Measurements from ENCODE around the gene NTSR1. TPM values are rescaled to one million over a fixed set of nuclear protein-coding genes. Genes with fewer than 3 reads are reported as not detected.

NTSR1 gene
- total and polyA plus RNA-seq, 2 of the 13 experiments (the other 11 are each of a cell fraction or from before 2014, with no cell fraction given): 0.09 to 0.12 TPM

DNA sequence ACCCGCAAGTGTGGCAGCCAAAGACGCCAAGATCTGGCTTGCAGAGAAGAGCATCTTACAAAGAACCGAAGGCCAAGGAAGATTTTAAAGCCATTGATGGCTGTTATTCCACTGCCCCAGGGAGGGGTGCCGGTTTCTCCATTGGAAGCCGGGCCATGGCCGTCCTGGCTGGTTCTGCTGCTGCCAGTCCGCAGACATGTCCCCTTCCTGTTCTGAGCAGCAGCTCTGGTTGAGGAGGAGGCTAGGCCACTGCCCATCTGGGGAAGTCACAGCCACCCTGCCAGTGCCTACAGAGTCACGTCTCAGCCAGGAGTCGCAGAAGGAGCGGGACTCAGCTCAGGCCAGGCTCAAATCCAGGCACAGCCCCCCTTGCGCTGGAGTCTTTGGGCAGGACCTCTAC is 45.0 kb downstream of the NTSR1 start:
- Histone ChIP-seq H3K36me3 (replicated peaks in 1 of 2; ENCODE audit: control insufficient read depth in 1 of 2, insufficient read depth in 2 of 2, low read length in 2 of 2) (no peaks in the 10 kb centered on the region), H3K4me3 (replicated peaks in 1 of 3; ENCODE audit: insufficient read depth in 1 of 3, low read depth in 2 of 3, low read length in 3 of 3) (no peak overlapping the region), H4K20me1 (ENCODE audit: insufficient read depth, low read length) (no peaks in the 10 kb centered on the region), H2AFZ (ENCODE audit: low read length) (no peak overlapping the region), H3K27me3 (ENCODE audit: control insufficient read depth in 1 of 2, insufficient read depth in 2 of 2, low read length in 2 of 2) (peaks cover 10 to 65% of the 10 kb centered on the region in 2 experiments), H3K79me2 (ENCODE audit: insufficient read depth, low read length) (no peaks in the 10 kb centered on the region), H3K9ac (ENCODE audit: insufficient read depth, low read depth, low read length) (no peak overlapping the region), H3K9me3 (ENCODE audit: low read length) (no peaks in the 10 kb centered on the region), H3K4me1 (ENCODE audit: insufficient read depth, low read length) (peaks cover 17% of the 10 kb centered on the region), H3K4me2 (ENCODE audit: low read depth, low read length) (no peak overlapping the region), H3K27ac (ENCODE audit: extremely low read length, insufficient read depth, low read length) (no peak overlapping the region)
- DNase-seq (ENCODE audit: low spot score) (no peak), ATAC-seq (no peak; the same call in 2 of the 3 replicates), FAIRE-seq (no peak)
- intact Hi-C loops (cut with micrococcal nuclease; ENCODE audit: unreplicated experiment): no loop called here
- CTCF ChIA-PET (ENCODE audit: low intra/inter-chr PET ratio, low total read pairs): no interaction called here
- POLR2A ChIA-PET: no interaction called here
- TF ChIP-seq ZNF333 (CRISPR knock-in tag; IDR thresholded peaks at IDR 0.05; ENCODE audit: borderline replicate concordance) (0 out of 2 replicates have a peak, but pooled peaks have one; percentile 6), FOXA3 (CRISPR knock-in tag; IDR thresholded peaks at IDR 0.05) (no peak), ATF1 (CRISPR knock-in tag; IDR thresholded peaks at IDR 0.05) (no peak), SRSF1 (optimal IDR thresholded peaks at IDR 0.05; ENCODE audit: low read depth, low read length) (no peak), CC2D1A (CRISPR knock-in tag; IDR thresholded peaks at IDR 0.05) (no peak), ZNF501 (CRISPR knock-in tag; IDR thresholded peaks at IDR 0.05) (0 out of 2 replicates have a peak, but pooled peaks have one; percentile 21)
- TF ChIP-seq, protein P1, sequence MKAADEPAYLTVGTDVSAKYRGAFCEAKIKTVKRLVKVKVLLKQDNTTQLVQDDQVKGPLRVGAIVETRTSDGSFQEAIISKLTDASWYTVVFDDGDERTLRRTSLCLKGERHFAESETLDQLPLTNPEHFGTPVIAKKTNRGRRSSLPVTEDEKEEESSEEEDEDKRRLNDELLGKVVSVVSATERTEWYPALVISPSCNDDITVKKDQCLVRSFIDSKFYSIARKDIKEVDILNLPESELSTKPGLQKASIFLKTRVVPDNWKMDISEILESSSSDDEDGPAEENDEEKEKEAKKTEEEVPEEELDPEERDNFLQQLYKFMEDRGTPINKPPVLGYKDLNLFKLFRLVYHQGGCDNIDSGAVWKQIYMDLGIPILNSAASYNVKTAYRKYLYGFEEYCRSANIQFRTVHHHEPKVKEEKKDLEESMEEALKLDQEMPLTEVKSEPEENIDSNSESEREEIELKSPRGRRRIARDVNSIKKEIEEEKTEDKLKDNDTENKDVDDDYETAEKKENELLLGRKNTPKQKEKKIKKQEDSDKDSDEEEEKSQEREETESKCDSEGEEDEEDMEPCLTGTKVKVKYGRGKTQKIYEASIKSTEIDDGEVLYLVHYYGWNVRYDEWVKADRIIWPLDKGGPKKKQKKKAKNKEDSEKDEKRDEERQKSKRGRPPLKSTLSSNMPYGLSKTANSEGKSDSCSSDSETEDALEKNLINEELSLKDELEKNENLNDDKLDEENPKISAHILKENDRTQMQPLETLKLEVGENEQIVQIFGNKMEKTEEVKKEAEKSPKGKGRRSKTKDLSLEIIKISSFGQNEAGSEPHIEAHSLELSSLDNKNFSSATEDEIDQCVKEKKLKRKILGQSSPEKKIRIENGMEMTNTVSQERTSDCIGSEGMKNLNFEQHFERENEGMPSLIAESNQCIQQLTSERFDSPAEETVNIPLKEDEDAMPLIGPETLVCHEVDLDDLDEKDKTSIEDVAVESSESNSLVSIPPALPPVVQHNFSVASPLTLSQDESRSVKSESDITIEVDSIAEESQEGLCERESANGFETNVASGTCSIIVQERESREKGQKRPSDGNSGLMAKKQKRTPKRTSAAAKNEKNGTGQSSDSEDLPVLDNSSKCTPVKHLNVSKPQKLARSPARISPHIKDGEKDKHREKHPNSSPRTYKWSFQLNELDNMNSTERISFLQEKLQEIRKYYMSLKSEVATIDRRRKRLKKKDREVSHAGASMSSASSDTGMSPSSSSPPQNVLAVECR (CRISPR knock-in tag; IDR thresholded peaks at IDR 0.05; ENCODE audit: borderline replicate concordance): 0 out of 2 replicates have a peak, but pooled peaks have one; percentile 9
- 82% methylated on average over 11 of the region's 11 CpGs for WGBS (ENCODE audit: low lambda C conversion rate)
- in situ Hi-C loops (cut with HindIII; ENCODE audit: extremely low pct_ligation_motif_present, low pct_unique_long_range_greater_than_20kb): no loop called here
- no TSS peak for BruUV-seq (replicated peaks)
